Lower leg skin (tissue), 3 donors: ENCODE data around the gene DMRT2.

Source experiments
- POLR2A ChIP-seq, 2 donors: fragments of 450-650 bp; IDR thresholded peaks; one replicate each; pipeline ENCODE4 v1.6.1; 2016 to 2017; ENCODE audit warnings: antibody characterized with exemption in 2 of 2, mild to moderate bottlenecking in 1 of 2, moderate library complexity in 1 of 2
- TF ChIP-seq, protein P1 (sequence below), 3 donors: fragments of 450-650 bp; IDR thresholded peaks; one replicate each; pipeline ENCODE4 v1.5.1; 2016; ENCODE audit warnings: antibody characterized with exemption in 3 of 3, mild to moderate bottlenecking in 3 of 3, moderate library complexity in 2 of 3

DNA sequence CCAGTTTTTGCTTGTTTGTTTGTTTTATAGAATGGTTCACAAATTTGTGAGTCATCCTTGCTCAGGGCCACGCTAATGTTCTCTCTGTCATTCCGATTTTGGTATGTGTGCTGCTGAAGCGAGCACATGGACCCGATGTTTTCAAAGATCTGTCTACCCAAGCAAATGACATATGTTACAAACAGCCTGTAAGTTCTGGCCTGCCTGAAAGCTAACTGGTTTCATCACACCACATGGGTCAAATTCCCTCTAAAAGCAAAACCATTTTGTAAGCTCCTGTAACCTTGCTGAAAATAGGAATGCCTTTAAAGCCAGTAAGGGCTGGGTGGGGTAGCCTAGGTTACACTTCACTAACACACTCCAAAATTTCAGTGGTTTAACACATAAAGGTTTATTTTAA, 48.3 kb upstream of the DMRT2 start:
- TF ChIP-seq, protein P1, sequence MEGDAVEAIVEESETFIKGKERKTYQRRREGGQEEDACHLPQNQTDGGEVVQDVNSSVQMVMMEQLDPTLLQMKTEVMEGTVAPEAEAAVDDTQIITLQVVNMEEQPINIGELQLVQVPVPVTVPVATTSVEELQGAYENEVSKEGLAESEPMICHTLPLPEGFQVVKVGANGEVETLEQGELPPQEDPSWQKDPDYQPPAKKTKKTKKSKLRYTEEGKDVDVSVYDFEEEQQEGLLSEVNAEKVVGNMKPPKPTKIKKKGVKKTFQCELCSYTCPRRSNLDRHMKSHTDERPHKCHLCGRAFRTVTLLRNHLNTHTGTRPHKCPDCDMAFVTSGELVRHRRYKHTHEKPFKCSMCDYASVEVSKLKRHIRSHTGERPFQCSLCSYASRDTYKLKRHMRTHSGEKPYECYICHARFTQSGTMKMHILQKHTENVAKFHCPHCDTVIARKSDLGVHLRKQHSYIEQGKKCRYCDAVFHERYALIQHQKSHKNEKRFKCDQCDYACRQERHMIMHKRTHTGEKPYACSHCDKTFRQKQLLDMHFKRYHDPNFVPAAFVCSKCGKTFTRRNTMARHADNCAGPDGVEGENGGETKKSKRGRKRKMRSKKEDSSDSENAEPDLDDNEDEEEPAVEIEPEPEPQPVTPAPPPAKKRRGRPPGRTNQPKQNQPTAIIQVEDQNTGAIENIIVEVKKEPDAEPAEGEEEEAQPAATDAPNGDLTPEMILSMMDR (IDR thresholded peaks at IDR 0.05) = no peak
- TF ChIP-seq POLR2A (IDR thresholded peaks at IDR 0.05) = no peak
